Progenitor cell of endocrine pancreas (in vitro differentiated cells): ENCODE results near the gene PIPOX. TPM values are rescaled to one million over a fixed set of nuclear protein-coding genes. Genes with fewer than 3 reads are reported as not detected.

ENCODE experiments used
- DNase-seq: peaks from one replicate; pipeline ENCODE4 v3.0.0; 2021; ENCODE audit warnings: low spot score; ENCODE audit not compliant: unreplicated experiment
- H3K27ac Mint-ChIP-seq: 2 replicates; pipeline ENCODE4 v1.8.0; 2021; ENCODE audit warnings: mild to moderate bottlenecking, moderate library complexity, mixed read lengths
- H3K27me3 Mint-ChIP-seq: 2 replicates; pipeline ENCODE4 v1.8.0; 2021; ENCODE audit warnings: mixed read lengths
- H3K36me3 Mint-ChIP-seq: 2 replicates; pipeline ENCODE4 v1.8.0; 2022; ENCODE audit warnings: mixed read lengths; ENCODE audit not compliant: insufficient read depth
- H3K4me1 Mint-ChIP-seq: 2 replicates; pipeline ENCODE4 v1.8.0; 2021; ENCODE audit warnings: low read depth, mixed read lengths
- H3K4me3 Mint-ChIP-seq: 2 replicates; pipeline ENCODE4 v1.8.0; 2021; ENCODE audit warnings: low read depth, mild to moderate bottlenecking, moderate library complexity, mixed read lengths
- H3K9me3 Mint-ChIP-seq: 2 replicates; pipeline ENCODE4 v1.8.0; 2021; ENCODE audit warnings: low read depth, mixed read lengths
- CTCF ChIP-seq: fragments of 200-600 bp; sonication (generic); IDR thresholded peaks from one replicate; pipeline ENCODE4 v1.5.0; 2021; ENCODE audit warnings: antibody characterized with exemption, mild to moderate bottlenecking; ENCODE audit not compliant: unreplicated experiment
- total RNA-seq: library from RNA; stranded (reverse); gene quantifications from 2 replicates; pipeline ENCODE4 v1.2.1, GENCODE V29; 2021

PIPOX gene
- total RNA-seq, 1 donor from 2014 or later: 5.3 TPM

GRCh38 chr17:29069526-29070041 lies 26.6 kb downstream of the PIPOX start:
- Mint-ChIP-seq H3K9me3 (no peaks in the 10 kb centered on the region), H3K4me1 (peaks cover 2% of the 10 kb centered on the region), H3K27me3 (peaks cover 11% of the 10 kb centered on the region), H3K4me3 (no peak overlapping the region), H3K27ac (no peak overlapping the region), H3K36me3 (no peaks in the 10 kb centered on the region)
- no peak for TF ChIP-seq CTCF
- DNase-seq: no peak

DNA sequence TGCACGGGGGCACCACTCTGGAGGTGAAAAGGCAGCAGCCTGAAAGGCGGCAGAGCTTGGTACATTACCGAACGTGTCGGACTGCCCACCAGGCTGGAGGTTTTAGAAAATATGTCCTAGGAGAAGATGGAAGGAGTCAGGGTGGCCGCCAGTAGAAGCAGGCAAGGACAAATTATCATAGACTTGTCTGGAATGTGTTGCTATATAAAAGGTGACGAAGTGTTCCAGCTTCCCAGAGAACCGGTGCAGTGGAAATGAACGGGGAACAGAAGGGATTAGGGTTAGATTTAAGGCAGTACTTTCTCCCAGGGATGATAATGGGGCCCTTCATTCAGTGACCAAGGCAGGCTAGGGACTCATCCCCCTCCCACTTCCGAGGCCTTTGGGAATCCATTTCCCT lies 27.4 kb downstream of the PIPOX start:
- peaks cover 11% of the 10 kb centered on the region for H3K27me3 Mint-ChIP-seq
- peaks cover 2% of the 10 kb centered on the region for H3K4me1 Mint-ChIP-seq
- no peak for DNase-seq
- no peak overlapping the region for H3K27ac Mint-ChIP-seq
- no peak overlapping the region for H3K4me3 Mint-ChIP-seq
- TF ChIP-seq CTCF: no peak
- H3K36me3 Mint-ChIP-seq: no peaks in the 10 kb centered on the region
- no peaks in the 10 kb centered on the region for H3K9me3 Mint-ChIP-seq

- Mint-ChIP-seq H3K27me3 (peaks cover 11% of the 10 kb centered on the region), H3K27ac (no peak overlapping the region), H3K4me1 (peaks cover 2% of the 10 kb centered on the region), H3K4me3 (no peak overlapping the region), H3K36me3 (peaks cover 2% of the 10 kb centered on the region), H3K9me3 (no peaks in the 10 kb centered on the region)
- no peak for DNase-seq
- no peak for TF ChIP-seq CTCF
Observed at GRCh38 chr17:29070781-29071180, 27.8 kb downstream of the PIPOX start.

- peaks cover 2% of the 10 kb centered on the region for H3K4me1 Mint-ChIP-seq
- no peak for DNase-seq
- H3K4me3 Mint-ChIP-seq: no peak overlapping the region
- TF ChIP-seq CTCF: no peak
- H3K27ac Mint-ChIP-seq: no peak overlapping the region
- H3K9me3 Mint-ChIP-seq: no peaks in the 10 kb centered on the region
- H3K27me3 Mint-ChIP-seq: peaks cover 9% of the 10 kb centered on the region
- H3K36me3 Mint-ChIP-seq: peaks cover 2% of the 10 kb centered on the region
Observed at GRCh38 chr17:29071303-29071702, 28.4 kb downstream of the PIPOX start.

- Mint-ChIP-seq H3K27me3 (peaks cover 5% of the 10 kb centered on the region), H3K4me1 (no peaks in the 10 kb centered on the region), H3K4me3 (no peak overlapping the region), H3K27ac (no peak overlapping the region), H3K9me3 (no peaks in the 10 kb centered on the region), H3K36me3 (peaks cover 6% of the 10 kb centered on the region)
- no peak for DNase-seq
- no peak for TF ChIP-seq CTCF
Observed at GRCh38 chr17:29073045-29073444, 30.1 kb downstream of the PIPOX start.
